COLO829 (cell line): ENCODE data around the gene TSEN34.
"Not testable (repeated sequence)": the region's sequence is repeated elsewhere in the genome, so short reads cannot be mapped to it uniquely, and the experiment has no call there.

ENCODE experiments used
- DNase-seq: peaks from one replicate; pipeline ENCODE4 v3.0.0; 2012; ENCODE audit warnings: low spot score

TSEN34 gene

DNA sequence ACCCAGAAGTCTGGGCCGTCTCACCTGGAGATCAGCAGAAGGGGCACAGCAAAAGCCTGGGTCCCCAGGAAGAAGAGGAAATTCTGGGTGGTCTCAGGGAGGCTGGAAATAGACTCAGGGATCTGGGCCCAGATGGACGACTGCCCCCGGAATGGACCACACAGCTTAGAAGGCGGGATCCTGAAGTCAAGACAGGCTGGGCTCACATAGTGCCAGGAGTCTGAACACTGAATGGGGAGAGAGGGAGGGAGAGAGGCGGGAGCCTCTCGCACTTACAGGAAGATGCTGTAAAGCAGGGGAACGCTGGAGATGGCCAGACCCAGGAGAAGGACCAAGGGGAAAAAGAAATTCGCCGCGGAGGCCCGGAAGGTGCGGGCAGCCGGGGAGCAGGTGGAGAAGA, 30.3 kb upstream of the TSEN34 start:
- no peak for DNase-seq

DNA sequence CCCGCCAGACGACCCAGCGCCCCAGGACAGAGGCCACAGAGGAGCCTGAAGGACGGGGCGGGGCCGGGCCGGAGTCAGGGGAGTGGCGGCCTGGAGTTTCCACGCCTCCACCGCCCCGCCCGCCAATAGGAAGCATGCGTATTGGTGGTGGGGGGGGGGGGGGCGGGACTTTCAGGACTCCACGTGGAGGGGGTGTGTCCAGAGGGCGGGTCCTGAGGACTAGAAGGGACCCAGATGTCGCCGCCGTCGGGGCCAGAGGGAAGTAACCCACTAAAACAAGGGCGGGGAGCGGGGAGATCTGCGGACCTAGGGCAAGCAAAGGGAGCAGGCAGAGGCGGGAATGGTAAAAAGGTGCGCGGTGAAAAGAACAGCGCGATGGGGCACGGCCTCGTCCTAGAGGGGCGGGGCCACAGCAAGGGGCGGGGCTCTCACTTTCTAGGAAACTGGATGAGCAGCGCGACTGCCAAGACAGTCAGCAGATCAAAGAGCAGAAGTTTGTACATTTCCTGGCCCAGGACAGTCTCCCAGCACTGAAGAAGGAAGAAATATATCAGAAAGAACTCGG, 28.8 kb upstream of the TSEN34 start:
- DNase-seq: peak; percentile 87

- DNase-seq: no peak
These were observed 28.2 kb upstream of the TSEN34 start for GRCh38 chr19:54162884-54163283.

DNA sequence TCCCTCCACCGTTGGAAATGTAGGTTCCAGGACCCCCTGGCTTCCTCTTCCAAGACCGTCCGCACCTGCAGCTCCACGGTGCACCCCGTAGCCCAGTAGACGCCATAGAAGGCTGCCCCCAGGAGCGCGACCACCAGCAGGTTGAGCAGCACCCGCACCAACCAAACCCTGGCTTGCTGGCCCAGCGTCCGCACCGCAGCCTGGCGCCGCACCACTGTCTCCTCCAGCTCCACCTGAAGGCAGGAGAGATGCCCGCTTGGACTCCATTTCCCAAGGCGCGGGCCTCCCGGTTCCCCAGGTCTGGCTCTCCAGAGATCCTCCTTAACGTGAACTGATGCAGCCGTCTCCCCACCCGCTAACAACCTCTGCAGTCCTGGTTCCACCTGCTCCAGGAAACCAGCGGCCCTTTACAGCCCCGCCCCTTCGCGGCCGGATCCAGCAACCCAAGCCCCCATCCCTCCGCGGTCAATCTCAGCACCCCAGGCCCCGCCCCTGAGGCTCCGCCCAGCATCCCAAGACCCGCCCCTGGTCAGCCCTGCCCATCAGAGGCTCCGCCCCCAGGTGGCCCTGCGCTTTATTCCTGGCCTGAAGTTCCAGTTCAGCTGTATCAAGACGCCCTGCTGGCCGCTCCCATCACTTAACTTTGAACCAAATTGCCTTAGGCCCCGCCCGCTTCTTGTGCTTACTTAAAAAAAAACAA, 26.6 kb upstream of the TSEN34 start:
- peak; percentile 68 for DNase-seq

- DNase-seq: no peak
These were observed 25.9 kb upstream of the TSEN34 start for GRCh38 chr19:54165222-54165621.

DNA sequence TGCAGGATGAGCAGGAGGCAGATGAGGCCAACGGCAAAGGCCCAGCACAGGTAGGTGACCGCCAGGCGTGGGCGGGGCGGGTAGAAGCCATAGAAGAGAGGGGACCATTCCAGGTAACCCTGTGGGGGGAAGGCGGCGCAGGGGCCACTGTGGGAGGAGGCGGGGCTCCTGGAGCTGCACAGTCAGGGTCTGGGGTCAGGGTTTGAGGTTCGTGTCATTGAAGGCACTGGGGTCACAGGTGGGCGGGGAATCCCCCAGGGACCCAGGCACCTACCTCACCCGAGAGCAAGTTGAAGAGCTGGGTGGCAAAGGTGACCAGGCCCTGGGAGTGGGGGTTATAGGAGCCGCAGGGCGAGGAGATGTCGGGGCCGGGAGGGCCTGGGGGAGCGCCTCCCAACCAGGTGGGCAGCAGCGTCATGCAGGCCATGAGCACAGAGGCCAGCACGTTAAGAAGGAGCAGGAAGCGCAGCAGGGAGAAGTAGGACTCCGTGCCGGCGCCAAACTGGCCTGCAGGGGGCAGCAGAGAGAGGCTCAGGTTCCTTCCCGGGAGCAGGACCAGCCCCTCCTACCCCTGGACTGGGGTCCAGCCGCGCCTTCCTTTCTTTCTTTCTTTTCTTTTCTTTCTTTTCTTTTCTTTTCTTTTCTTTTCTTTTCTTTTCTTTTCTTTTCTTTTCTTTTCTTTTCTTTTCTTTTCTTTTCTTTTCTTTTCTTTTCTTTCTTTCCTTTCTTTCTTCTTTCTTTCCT, 22.8 kb upstream of the TSEN34 start:
- peak; percentile 76 for DNase-seq

GRCh38 chr19:54169149-54169740, 21.9 kb upstream of the TSEN34 start:
- no peak for DNase-seq

- DNase-seq: not testable (repeated sequence)
These were observed 19.2 kb upstream of the TSEN34 start for GRCh38 chr19:54171736-54172431.

GRCh38 chr19:54172471-54173358, 18.4 kb upstream of the TSEN34 start, which contains the start of gene TMC4:
Gene TMC4 (minus strand): TSS chr19:54173160. CDS start chr19:54173117, 43 bp downstream.
- no peak for DNase-seq

- DNase-seq: no peak
These were observed 17.8 kb upstream of the TSEN34 start for GRCh38 chr19:54173359-54173699.

DNA sequence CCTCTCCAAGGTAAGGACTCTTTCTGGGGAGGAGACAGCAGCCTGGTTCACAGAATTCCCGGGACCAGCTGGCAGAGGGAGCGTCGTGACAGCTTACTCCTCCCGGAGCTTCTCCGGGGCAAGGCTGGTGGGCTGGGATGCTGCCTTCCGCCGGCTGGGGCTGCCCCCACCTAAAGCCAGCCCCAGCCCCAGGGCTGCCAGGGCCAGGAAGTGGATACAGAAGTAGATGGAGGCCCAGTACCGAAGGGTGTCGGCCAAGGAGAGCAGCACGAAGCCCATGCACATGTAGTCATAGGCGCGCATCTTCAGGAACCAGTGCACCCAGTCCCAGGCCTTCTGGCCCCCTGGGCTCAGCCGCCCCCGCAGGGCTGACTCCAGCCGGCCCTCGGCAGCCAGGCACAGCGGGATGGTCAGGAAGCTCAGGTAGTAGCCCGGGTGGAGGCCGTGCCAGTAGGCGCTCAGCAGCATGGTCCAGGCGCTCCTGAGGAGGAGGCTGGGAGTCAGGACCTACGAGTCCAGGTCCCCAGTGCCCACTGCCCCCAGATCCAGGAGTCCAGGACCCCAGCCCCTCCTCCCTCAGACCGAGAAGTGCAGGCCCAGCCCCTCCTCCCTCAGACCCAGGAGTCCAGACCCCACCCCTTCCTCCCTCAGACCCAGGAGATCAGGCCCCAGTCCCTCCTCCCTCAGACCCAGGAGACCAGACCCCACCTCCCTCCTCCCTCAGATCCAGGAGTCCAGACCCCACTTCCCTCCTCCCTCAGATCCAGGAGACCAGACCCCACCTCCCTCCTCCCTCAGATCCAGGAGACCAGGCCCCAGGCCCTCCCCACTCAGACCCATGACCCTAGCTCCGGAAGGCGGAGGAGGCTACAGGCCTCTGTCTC, 16.9 kb upstream of the TSEN34 start:
- DNase-seq: no peak

DNA sequence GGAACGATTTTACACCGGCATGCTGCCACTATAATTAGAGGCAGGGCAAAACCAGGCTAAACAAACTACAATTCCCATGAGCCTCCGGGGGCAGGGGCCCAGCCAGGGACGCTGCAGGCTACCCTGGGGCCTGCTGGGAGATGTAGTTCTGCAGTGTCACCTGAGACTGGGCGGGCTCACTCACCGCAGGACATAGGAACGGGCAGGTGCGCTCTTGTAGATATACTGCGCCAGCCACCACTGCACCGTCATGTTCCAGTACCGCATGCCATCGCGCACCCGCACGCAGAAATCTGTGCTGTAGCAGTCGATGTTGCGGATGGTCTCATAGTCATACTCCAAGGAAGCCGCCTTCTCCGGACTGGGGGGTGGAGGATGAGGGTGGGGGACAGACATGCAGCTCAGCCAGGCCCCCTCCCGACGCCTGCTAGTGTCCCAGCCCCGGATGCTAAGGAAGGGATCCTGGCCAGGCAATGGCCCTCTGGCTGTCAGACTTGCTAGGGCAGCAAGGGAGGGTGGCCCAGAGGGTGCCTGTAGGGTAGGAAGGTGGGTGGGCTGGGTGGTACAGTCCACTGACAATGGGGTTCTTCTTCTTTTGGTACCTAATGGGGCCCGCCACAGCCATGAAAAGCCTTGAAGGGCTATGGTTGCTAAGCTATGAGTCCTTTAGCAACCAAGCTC, 12.4 kb upstream of the TSEN34 start:
- no peak for DNase-seq

- no peak for DNase-seq
These were observed 11.8 kb upstream of the TSEN34 start for GRCh38 chr19:54179262-54179852.

GRCh38 chr19:54179921-54180461, 11.1 kb upstream of the TSEN34 start:
- no peak for DNase-seq

DNA sequence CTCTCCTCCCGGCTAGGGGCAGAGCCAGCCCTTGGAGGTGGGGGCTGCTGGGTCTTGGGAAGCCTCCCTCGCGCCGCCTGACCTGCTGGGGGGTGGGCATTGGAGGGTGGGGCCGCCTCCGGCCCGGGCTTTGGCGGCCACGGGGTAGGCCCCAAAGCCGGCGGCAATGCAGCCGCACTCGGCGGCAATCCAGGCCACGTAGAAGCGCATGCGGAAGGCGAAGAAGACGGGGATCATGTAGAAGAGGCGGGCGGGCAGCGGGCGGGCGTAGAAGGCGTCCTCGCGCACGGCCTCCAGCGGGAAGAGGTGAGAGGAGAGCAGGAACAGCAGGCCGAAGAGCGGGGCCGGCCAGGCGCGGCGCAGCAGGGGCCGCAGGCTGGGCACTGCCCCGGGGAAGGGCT, 10.4 kb upstream of the TSEN34 start:
- DNase-seq: no peak

DNA sequence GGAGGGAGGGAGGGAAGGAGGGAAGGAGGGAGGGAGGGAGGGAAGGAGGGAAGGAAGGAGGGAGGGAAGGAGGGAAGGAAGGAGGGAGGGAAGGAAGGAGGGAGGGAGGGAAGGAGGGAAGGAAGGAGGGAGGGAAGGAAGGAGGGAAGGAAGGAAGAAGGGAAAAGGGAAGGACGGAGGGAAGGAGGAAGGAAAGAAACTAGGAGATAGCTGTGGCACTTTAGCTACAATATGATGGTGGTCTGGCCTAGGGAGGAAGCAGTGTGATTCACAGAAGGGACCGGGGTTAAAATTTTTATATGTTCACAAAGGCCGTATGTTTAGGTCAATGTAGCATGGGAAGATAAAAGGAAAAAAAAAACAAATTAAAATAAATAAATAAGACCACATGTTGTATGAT, 9.2 kb upstream of the TSEN34 start:
- not testable (repeated sequence) for DNase-seq

DNA sequence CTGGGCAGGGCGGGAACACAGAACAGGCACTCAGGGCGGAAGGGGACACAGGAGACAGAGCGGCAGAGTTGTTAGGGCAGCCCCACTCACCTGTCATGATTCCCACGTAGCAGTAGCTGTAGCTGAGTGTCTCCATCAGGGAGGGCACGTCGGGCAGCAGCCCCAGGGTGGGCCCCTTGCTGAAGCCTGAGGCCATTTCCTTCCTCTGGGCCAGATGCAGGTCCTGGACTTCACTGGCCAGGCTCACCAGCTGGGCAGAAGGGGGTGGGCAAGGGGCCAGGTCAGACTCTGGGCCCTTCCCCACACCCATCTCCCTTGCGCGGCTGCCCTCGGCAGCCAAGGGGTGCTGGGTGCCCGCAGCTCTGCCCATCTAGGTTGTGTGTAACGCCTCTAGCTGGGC, 7.7 kb upstream of the TSEN34 start:
- DNase-seq: no peak

- no peak for DNase-seq
These were observed 4.8 kb upstream of the TSEN34 start for GRCh38 chr19:54186351-54186750.

DNA sequence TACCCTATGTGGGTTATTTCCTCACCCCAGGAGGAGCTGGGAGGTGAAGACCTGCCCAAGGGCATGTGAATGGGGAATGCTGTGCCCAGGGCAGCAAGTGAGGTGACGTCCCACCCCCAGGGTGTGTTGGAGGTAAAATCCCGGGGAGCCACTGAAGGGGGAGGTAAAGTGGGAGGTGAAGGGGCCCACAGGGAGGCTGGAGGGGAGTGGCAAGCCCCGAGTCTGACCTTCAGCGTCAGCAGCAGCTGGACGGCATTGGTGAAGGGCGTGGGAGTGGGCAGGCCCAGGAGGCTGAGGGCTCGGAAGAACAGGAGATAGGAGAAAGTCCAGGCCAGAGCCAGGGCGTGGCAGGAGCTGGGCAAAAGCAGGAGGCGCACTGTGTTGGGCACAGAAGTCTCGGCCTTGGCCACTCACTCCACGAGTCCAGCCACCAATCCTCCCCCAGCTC, 4.2 kb upstream of the TSEN34 start:
- DNase-seq: no peak
